ENCODE data around the gene GIMAP8.
"Not testable (repeated sequence)": the region's sequence is repeated elsewhere in the genome, so short reads cannot be mapped to it uniquely, and the experiment has no call there.

Gene GIMAP8

GRCh38 chr7:150516956-150517745 is 66.7 kb downstream of the GIMAP8 start:
- no peak for DNase-seq

GRCh38 chr7:150519310-150519709 is 68.9 kb downstream of the GIMAP8 start:
- DNase-seq = no peak

GRCh38 chr7:150520145-150520544 is 69.7 kb downstream of the GIMAP8 start:
- peak; percentile 51 to 62 for DNase-seq

- DNase-seq = not testable (repeated sequence)
These were observed 72.5 kb downstream of the GIMAP8 start for GRCh38 chr7:150522931-150523330.

GRCh38 chr7:150524018-150524417 is 73.6 kb downstream of the GIMAP8 start:
- DNase-seq = no peak
